ENCODE measurements around the gene RALY.

- TF ChIP-seq CTCF (IDR thresholded peaks at IDR 0.05) (no peak), POLR2AphosphoS5 (IDR thresholded peaks at IDR 0.05; ENCODE audit: insufficient read depth in 1 of 2, low read depth in 1 of 2) (no peak)
These were observed 10.3 kb upstream of the RALY start for GRCh38 chr20:33983371-33983770.
